Stimulated activated CD8-positive, alpha-beta memory T cell treated with anti-CD3 and anti-CD28 coated beads, Interleukin-4, amount 100 ng/mL, for 48 hours (primary cell): ENCODE data around the gene TJP3.
A peak's percentile ranks its signal among the peaks of the same experiment; 100 is the strongest.

Experiments
- DNase-seq: peaks from one replicate; pipeline ENCODE4 v3.0.0-alpha.2; 2020

TJP3 gene

DNA sequence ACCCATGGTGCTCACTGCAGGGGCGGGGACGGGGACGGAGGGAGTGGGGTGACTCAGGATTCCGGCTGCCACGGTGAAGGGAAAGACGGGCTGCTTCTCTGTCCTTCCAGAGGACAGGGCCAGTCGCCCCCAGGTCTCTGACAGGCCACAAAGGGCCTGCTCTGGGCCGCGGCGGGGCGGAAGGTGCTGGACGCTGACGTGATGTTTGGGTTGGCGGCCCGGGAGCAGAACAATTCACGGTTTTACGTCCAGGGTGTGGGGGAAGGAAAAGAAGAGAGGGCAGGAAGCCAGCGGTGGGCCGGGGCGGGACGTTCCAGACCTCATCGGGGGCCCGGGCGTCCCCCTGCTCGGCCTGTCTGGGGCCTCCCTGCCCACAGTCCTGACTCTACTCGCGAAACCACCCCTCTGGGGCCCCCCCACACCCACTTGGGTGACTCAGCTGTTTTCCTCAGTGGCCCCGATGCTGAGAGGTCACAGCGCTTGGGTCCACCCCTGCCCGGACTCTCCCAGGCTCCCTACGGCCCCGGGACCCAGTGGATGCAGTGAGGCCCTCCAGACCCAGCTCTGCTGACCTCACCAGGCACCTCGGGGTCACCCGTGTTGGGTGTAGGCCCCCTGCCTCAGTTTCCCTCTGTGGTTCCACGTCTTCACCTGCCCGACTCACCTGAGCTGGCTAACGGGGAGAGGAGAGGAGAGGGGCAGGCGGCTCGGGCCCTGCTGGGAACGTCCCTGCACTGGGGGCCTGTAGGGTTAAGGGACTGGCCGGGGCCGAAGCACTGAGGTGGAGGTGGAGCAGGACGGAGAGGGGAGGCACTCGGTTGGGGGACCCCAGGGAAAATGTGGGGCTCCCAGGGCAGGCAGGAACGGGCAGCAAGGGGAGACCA, 37.1 kb upstream of the TJP3 start:
- DNase-seq = peak; percentile 82

DNA sequence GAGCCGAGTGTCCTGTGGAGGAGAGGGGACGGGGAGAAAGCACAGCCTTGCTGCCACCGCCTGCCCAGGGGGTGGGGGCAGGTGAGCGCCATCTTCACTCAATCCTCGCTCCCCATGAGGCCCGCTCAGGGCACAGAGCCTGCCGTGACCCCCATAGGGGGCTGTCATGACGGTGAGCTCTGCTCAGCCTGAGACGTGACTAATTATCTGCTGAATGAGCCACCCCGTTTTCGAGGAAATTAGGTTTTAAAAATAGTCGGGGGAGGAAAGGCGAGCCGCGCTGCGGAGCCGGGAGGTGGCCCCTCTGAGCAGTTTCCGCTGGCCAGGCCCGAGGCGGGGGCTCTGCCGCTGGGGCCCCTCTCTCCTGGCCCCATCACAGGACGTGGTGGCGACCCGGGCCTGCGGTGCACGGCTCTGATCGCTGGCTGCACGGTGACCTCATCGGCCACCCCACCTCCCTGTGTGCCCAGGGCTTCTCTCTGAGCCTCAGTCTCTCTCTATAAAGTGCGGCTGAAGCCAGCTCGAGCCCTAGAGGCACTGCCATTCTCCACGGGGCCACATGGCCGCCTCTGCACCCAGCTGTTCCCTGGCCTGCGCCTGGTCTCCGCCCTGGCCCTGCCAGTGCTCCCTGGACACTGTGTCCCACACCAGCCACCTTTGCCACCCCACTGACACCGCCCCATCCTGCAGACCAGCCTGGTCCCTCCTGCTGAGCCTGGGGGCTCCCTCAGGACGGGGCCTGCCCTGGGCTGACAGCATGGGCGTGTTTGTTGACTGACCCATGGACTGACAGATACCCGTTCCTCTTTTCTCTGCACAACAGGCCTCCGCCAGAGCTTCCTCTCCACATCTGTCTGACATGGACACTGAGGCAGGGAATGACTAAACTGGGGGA, 36.3 kb upstream of the TJP3 start:
- peak; percentile 66 for DNase-seq

DNA sequence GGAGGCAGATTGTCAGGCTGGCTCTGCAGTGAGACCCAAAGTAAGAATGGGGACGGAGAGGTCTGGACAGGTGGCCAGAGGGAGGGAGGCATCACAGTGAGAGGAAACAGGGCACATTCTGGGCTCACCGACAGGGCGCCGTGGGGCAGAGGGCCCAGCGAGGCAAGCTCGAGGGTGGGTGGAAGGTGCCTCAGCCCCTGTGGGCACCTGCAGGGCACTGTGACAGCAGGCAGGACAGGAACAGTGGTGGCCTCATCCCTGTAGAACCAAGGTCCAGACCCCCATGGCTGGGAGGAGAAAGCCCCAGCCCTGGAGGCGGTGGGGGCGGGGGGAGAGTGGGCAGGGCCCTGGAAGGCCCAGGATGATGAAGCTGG, 35.6 kb upstream of the TJP3 start:
- no peak for DNase-seq

DNA sequence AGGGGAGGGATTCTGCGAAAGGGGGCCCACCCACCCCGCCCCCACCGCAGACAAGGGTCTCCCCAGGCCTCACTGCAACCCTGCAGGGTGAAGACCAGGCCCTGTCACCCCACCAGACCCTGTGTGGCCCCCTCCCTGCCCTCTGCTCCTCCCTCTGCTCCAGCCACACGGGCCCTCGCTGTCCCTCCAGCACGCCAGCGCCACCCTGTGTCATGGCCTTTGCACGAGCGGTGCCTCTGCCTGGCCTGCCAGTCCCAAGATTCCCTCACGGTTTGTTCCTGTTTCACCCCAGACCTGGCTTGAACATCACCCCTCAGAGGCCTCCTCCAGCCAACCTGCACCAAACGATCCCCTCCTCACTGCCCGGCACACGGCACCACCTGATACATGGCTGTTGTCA, 35.2 kb upstream of the TJP3 start:
- no peak for DNase-seq

DNA sequence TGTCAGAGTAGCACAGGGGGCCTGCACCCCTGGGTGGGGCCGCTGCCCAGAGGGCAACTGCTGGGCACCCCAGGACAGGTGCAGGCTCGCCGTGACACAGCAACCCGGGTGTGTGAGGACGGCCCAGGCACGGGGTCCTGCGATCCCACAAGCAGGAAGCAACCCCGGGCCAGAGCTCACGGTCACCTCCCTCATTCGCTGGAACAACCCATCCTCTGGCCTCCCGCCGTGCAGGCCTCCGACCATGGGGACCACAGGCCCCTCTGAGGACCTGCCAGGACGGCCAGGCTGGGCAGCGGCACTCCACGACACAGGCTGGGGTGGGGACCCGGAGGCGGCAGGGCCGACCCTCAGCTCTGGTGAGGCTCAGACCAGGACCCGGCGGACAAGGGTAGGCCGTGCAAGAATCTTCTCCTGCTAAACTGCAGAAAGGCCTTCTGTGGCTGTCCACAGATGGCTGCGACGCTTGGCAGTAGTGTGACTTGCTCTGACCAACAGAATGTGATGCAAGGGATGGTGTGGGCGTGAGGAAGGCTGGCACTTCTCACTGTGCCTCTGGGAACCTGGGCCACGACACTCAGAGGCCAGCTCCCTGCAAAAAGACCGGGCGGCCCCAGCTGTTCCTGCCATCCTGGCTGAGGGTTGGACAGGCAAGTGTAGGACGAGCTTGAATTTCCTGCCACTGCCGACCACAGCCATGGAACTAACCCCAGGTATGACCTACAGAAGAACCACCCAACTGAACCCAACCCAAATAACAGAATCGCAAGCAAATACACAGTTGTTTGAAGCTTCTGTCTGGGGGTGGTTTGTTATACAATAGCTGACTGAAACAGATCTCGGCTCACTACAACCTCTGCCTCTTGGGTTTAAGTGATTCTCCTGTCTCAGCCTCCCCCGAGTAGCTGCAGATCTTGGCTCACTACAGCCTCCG, 34.4 kb upstream of the TJP3 start:
- DNase-seq = no peak

DNA sequence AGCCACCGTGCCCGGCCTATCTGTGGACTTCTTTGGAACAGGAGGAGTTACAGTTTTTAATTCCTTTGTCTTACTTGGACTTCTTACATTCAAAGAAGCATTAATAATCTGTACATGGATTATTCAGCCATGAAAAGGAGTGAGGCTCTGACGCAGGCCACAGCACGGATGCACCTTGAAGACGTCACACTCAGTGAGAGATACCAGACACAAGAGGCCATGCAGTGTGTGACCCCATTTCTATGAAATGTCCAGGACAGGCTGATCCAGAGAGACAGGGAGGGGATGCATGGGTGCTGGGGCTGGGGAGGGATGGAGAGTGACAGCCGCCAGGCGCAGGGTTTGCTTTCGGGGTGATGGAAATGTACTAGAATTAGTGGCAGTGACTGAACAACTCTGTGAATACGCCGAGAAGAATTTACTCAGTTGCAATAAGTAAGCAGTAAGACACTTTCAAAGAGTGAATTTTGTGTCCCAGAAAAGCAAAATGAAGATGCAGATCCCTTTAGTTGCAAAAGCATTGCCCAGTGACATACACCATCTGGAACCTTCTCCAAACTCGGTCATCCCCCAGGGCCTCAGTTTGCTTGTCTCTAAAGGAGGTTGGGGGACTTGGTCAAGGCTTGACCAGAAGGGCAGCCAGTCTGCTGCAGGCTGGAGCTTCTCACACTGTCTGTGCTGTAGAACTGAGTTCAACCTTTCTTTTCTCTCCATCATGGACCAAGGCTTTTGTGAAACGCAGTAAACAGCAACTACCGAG, 33.2 kb upstream of the TJP3 start:
- DNase-seq = no peak

DNA sequence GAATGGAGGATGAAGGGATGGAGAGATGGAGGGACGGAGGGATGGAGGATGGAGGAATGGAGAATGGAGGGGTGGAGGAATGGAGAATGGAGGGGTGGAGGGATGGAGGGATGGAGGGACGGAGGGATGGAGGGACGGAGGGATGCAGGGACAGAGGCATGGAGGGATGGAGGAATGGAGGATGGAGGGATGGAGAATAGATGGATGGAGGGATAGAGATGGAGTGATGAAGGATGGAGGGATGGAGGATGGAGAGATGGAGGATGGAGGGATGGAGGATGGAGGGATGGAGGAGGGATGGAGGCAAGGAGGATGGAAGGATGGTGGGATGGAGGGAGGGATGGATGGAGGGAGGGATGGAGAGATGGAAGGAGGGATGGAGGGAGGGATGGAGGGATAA, 30.0 kb upstream of the TJP3 start:
- no peak for DNase-seq

DNA sequence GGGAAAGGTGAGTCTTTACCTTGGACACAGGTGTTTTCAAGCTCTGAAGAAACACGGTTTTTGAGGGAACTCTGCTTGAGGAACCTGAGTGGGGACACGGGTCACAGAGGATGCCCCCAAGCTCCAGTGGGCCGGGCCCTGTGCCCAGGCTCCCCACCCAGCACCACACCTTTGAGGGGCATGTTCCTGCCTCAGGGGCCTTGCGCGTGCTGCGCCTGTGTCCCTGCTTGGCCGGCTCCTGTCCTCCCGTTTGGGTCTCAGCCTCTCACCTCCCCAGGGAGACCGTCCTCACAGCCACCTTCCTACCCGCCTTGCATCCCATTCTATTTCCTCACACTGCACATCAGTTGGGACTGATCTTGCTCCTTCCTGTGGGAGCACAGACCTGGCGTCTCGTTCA, 29.0 kb upstream of the TJP3 start:
- DNase-seq = no peak

DNA sequence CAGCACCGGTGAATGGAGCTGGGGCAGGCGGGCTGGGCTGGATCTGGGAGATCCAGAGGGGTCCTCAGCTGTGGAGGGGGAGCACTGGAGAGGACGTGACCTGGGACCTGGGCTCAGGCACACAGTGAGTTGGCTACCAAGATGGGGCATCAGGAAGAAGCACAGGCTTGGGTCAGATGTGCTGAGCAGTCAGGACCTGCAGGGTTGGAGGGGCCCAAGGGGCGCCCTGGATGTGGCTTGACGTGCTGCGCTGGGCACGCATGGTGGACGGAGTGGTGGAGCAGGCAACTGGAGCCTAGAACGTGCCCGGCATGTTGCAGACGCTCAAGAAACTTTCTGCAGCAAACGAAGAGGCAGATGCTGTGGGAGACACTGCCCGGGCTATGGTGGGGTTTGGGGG, 28.6 kb upstream of the TJP3 start:
- no peak for DNase-seq

DNA sequence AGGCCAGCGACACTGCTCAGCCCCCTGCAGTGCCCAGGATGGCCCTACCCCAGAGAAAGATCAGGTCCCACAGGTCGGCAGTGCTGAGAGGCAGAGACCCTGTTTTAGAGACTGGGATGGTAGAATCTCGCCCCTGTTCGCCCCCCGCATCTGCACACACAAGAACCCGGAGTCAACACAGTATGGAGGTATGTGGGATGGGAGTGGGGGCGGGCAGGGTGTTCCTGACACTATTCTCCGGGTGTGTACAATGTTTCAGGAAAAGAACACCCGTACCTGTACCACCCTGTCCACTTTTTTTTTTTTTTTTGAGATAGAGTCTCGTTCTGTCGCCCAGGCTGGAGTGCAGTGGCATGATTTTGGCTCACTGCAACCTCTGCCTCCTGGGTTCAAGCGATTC, 27.2 kb upstream of the TJP3 start:
- DNase-seq = no peak

DNA sequence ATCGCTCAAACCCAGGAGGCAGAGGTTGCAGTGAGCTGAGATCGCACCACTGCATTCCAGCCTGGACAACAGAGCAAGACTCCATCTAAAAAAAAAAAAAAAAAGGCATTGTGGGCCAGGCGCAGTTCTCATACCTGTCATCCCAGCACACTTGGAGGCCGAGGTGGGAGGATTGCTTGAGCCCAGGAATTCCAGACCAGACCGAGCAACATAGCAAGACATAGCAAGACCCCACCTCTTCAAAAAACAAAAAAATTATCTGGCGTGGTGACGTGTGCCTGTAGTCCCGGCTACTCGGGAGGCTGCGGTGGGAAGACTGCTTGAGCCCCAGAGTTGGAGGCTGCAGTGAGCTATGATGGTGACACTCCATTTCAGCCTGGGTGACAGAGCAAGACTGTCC, 25.9 kb upstream of the TJP3 start:
- no peak for DNase-seq

DNA sequence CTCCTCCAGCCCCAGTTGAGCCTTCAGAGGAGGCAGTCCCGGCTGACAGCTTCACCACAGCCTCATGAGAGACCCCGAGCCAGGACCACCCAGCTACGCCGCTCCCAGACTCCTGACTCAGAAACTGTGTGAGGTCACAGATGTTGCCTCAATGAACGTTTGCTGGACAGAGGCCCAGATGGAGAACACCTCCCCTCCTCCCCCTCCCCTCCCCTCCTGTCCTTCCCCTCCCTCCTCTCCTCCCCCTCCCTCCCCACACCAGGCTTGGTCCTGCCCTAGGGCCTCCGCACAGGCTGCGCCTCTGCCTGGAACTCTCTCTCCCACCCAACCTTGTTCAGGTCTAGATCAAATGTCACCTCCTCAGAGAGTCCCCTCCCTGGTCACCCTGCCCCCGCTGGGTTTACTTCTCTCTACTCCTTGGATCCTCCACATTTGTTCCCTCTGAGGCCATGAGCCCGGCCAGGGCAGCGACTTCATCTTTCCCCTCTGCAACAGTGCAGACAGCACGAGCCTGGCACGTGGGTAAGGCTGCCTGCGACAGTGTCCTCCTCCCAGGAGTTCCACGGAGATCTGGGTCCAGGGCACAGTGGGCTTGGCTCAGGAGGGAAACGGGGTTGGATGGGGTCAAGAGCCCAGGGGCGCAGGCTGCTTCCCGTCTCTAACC, 25.3 kb upstream of the TJP3 start:
- no peak for DNase-seq

DNA sequence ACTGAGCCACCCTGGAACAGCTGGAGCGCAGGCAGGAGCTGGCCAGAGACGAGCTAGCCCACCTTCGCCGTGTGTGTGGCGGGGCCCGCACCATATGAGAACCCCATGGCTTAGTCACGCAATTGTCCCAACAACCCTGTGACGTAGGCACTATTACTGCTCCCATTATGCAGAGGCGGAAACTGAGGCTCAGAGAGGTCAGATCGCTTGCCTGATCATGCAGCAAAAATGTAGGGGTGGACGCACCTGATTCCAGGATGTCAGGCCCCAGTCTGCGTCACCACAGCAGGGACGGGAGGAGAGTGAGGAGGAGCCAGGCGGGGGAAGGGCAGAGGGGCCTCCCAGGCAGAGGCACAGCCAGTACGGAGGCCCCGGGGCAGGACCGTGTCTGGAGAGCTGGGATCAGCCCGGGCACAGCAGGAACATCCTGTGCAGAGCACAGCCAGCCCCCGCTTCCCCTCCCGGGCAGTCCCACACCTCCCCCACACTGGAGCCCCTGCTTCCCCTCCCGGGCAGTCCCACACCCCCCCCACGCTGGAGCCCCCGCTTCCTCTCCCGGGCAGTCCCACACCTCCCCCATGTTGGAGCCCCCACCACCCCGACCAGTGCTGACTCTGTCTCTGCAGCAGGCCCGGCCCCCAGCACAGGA, 24.7 kb upstream of the TJP3 start:
- no peak for DNase-seq

DNA sequence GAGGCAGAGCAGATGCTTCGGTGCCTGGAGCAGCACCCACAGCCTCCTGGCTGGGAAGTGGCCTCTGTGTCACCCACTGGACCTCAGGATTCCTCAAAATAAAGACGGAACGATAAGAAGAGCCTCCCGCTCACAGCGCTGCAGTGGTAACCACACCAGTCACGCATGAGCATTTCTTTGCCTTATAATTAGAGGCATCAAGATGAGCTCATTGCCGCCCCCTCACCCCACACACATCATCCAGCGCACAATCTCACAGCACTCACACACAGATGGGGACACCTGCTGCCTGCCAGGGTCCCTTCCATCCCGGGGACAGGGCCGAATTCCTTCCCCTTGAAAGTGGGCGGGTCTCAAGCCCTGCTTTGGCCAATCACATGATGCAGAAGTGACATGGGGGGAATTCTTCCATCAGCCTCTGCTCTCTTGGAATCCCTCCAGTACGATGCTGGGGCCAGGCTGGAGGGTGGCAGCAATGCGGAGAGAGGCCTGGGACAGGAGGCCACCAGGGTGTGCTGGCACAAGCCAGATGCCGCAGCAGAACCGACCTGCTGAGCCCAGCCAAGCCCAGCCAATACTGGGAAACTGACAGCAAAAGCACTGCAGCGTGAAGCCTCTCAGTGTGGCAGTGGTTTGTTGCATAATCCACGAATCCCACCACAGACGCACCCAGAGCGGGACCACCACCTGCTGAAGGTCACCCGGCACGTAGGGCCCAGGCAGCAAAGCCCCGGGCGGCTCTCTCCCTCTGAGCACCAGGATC, 23.9 kb upstream of the TJP3 start:
- DNase-seq = no peak

DNA sequence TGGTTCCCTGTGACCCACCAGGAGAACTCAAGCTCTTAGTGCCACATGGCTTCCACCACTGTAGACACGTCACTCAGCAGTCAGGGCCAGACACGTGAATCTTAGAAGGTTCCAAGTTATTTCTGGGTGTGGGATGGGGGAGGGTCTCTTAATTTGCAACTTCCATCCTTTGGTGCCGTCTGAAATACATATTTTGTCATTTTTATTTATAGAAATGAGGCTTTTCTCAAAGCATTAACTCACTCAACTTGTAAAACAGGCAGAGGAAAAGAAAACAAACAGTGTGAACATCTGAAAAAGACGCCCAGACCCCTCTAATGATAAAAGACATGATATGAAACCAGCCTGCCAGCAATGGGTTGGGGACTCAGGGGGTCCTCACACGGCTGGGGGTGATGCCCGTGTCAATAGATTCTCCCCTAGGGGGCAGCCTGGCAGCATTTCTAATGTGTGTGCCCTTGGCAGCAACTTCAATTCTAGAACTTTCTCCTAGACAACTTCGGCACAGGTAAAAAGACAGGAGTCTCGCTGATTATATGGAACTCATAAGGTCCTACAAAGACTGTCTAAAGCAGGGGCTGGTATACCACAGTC, 23.3 kb upstream of the TJP3 start:
- no peak for DNase-seq

DNA sequence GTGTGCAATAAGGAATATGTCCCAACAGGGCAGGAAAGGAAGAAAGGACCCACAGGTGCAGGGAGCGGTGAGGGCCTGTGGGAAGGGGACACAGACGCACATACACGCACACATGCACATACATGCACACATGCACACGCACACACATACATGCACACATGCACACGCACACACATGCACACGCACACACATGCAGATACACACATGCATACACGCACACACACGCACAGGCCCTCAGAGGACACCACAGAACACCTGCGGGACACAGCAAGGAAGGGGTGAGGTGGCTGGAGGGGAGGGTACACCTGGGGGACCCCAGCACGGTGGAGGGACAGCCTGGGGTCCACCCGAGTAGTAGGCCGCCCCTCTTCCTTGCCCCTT, 20.8 kb upstream of the TJP3 start:
- DNase-seq = no peak

DNA sequence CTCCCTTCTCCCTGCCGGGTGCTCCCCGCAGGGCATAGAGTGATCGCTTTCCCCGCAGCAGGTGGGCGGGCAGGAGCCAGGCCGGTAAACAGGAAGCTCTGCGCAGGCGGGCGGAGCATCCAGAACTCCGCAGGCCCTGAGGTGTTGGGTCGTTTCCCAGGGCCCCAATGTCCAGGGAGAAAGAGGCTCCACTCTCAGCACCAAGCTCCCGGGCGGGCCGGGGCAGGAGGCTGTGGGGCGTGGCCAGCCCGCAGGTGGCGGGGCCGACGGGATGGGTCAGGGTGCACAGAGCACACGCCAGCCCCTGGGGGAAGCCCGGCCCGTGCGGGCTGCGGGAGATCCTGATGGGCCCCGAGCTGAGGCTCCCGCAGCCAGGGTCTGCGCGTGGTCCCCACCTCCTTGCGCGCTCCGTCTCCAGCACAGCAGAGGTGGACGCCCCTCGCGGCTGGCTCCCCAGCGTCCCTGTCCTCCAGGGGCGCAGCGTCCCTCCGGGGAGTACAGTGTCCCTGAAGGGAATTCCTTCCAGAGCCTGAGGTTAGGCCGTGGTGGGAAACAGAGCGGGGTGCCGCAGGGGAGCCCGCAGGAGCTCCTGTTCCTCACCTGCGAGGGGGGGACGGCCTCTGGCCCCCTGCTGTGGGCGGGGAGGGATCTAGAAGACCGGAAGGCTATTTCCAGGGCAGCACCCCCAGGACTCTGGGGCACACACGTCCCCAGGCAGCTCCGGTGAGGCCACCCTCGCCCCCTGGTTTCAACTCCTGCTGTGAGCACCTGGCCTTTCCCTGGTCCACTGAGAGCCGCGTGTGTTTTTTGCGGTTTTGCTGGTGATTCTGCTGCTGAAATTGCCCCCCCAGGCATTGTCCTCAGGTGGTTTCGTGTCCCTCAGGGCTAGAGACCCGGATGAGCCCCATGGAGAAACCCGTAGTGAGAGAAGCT, 20.1 kb upstream of the TJP3 start:
- DNase-seq = peak; percentile 50

DNA sequence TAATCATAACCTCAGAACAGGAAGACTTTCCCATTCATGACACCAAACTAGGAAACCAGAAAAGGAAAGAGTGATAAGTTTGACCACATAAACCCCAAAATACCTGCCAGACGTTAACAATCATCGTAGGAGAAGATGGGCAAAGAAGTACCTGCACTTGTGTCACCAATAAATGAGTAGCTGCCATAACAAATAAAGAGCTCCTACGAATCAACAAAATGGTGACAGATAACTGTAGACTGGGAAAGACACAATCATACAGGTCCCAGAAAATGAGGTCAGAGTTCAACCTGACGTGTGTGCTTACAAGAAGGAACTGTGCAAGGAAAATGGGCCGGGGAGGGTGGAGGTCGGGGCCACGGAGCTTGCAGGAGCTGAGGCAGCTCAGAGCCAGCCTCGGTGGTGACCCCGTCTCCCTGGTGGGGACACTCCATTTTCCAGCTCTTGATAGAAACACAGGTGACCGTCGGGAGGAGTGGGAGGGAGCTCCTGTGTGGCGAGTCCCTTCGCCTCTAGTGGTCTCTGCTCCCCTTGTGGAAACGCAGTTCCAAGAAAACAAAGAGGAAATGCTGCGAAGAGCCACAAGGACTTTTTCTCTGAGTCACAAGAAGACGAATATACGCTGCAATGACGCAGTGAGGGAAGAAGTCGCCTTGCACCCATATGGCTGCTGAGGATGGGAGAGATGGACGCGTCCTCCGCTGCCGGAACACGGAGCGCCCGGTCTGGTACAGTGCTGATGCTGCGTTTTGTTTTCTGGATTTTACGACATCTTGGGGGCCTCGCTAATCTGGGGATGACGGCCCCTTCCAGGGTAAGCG, 17.4 kb upstream of the TJP3 start:
- DNase-seq = peak; percentile 40
